Erythroblast (primary cell): ENCODE data around the gene SELENON.

ENCODE experiments used
- DNase-seq, 2 experiments: peaks; one replicate each; lab custom pipeline; 2025; lab: John Stamatoyannopoulos, UW
- GATA1 ChIP-seq: IDR thresholded peaks from 2 replicates; pipeline ENCODE4 v1.6.1; 2011; ENCODE audit warnings: low read depth, mild to moderate bottlenecking, control low read depth, low read length, moderate library complexity
- POLR2A ChIP-seq: IDR thresholded peaks from 2 replicates; pipeline ENCODE4 v1.6.1; 2011; ENCODE audit warnings: mild to moderate bottlenecking, low read length

SELENON gene

GRCh38 chr1:25813734-25814471, 13.9 kb downstream of the SELENON start:
- TF ChIP-seq GATA1, result no peak
- no peak for TF ChIP-seq POLR2A
- no peak for DNase-seq

DNA sequence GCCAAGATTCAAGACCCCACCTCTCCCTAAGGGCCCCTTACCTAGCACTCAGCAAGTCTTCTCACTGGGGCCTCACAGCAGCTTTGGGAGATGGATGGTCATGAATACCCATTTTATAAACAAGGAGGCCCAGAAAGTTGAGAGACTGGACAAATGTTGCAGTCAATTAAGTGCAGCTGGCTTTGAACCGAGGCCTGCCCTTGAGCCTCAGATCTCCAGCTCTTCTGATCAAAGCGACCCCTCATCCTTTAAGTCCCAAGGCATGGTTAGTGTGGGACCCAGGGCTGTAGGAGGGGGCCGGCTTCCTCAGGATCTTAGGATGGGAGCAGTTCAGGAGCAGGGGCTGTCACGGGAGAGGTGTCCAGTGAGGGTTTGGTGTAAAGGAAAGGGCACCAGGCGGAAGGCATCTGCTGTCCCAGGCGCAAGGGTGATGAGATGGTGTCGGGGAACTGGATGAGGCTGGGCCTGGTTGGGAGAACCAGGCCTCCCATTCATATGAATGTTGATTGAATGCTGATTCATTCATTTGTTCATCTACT, 14.6 kb downstream of the SELENON start:
- DNase-seq, result no peak
- TF ChIP-seq POLR2A (no peak), GATA1 (no peak)

- TF ChIP-seq GATA1, result no peak
- no peak for TF ChIP-seq POLR2A
- DNase-seq, result no peak
These were observed 15.5 kb downstream of the SELENON start for GRCh38 chr1:25815208-25816111.

- TF ChIP-seq POLR2A, result no peak
- TF ChIP-seq GATA1, result no peak
- no peak for DNase-seq
These were observed 16.2 kb downstream of the SELENON start for GRCh38 chr1:25816112-25816718.

DNA sequence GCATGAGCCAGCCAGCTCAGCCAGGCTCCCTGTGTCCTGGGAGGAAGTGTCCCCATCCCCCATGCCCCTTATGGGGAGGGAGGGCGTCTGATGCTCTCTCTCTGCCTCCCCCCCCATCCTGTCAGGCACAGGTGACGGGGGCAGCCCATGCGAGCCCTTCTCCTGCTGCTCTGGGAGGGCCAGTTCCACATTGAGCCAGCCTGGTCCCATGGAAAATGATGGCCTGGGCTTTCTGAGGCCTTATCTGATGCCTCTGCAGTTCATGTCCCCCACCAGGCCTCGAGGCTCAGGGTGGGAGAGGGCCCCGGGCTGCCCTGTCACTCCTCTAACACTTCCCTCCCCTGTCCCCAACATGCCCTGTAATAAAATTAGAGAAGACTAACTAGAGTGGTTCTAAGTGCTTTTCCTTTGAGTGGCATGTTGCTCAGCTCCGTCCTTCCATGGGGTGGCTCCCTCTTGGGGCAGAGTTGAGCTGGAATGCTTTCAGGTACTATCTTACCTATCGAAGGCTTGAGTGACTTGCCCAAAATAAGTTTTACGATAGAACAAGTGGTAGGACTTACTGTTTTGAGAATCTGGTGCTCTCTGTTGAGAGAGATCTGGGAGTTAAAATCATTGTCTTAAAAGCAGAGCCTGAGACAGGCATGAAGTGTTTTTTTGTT, 18.0 kb downstream of the SELENON start:
- TF ChIP-seq POLR2A (no peak), GATA1 (no peak)
- no peak for DNase-seq

DNA sequence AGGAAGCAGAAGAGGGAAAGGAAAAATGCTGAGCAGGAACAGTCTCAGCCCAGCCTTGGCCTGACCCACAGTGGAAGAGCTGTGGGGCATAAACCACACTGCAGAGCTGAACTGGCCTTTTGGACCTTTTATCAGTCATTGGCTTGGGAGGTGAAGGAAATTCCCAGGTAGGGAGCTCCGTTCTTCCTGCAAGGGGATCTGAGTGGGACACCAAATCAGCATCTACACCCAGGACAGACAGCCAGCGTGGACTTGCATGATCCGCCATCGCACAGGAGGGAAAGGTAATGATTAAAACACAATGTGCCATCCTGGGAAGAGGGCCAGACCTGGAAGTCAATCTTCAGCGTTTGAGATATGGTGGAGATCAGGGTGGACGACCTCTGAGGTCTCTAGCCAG, 18.6 kb downstream of the SELENON start:
- no peak for DNase-seq

DNA sequence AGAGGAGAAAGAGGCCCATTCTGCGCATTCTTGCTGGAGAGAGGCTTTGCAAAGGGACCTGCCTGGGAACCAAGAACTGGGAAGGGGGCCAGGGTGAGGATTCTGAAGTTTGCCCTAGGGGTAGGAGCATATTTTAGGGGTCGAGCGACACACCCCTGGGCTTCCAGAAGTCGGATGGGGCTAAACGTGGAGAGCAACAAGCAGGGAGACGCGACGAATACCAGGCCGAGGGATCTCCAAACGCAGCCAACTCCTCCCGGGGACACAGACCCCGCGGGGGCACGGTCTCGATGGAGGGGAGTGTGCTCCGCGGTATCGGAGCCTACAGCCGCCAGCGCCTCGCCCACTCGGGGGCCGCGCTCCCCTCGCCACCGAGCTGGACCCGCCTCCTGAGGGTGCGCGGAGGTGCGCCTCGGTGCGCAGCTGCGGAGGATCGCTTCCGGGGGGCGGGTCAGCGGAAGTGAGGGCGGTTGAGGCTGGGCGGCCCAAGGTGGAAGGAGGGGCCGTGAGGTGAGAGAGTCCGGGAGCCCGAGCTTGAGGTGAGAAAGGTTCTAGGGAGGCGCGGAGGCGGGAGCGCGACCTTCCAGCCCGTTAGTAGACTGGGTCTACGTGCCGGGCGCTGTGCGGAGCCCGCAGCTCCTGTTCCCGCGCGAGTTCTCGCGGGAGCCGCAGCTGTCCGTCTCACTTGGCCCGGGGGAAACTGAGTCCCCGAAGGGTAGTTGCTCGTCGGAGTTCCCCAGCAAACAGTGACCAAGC, 19.7 kb downstream of the SELENON start, which contains the start of gene MTFR1L:
Gene MTFR1L, plus strand, starts transcription at position 464 of the 756 bp plus-strand sequence. CDS start 3,151 bp downstream, outside the sequence.
- TF ChIP-seq GATA1 (no peak), POLR2A (peak; percentile 73)
- DNase-seq, result peak; percentile 90 to 92

More for the DNA sequence above, 18.6 kb downstream of the SELENON start:
- TF ChIP-seq GATA1 (no peak), POLR2A (no peak)

- TF ChIP-seq POLR2A (no peak), GATA1 (no peak)
- peak in 1 of 2 experiments; percentile 81 for DNase-seq
These were observed 20.5 kb downstream of the SELENON start for GRCh38 chr1:25820247-25821111.

DNA sequence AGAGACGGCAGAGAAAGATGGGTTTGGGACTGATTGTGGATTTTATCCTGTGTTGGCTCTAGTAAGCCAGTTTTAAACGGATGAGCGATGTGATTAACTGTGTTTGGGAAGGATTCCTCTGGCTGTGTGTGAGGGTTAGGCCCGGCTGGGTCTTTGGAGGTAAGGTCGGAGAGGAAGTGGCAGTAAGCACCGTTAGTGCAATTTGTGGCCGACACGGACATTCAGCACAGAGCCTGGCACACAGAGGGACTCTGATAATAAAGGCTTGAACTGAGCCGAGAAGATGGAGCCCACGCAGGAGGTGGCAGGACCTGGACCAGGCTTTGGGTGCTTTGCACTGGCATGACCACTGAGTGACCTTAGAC, 21.1 kb downstream of the SELENON start:
- DNase-seq, result no peak
- TF ChIP-seq GATA1, result no peak
- peak; percentile 21 for TF ChIP-seq POLR2A

DNA sequence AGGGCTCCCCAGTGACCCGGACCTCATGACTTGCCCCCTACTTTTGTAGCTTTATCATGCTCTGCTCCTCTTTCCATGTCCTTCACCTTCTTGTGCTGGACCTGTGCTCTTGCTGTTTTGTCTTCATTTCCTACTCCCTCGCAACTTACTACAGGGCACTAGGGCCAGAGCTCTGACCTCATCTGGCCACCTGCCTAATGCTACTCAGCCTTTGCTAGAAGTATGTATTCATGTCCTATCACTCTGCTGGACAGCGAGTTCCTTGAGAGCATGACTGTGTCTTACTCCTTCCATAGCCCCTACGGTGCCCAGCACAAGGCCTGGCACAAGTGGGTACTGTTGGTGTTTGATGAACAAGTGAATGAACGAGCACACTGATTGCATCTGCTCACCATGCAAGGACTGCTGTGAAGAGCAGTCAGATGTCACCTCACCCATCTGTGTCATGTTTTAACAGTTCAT, 21.7 kb downstream of the SELENON start:
- peak in 1 of 2 experiments; percentile 38 for DNase-seq

GRCh38 chr1:25825605-25826004, 25.6 kb downstream of the SELENON start:
- TF ChIP-seq POLR2A (no peak), GATA1 (no peak)
- DNase-seq, result peak in 1 of 2 experiments; percentile 11

More for the DNA sequence above, 21.7 kb downstream of the SELENON start:
- TF ChIP-seq GATA1 (no peak), POLR2A (no peak)

GRCh38 chr1:25826571-25826970, 26.6 kb downstream of the SELENON start:
- no peak for DNase-seq
- TF ChIP-seq POLR2A (no peak), GATA1 (no peak)
